Panc1 (cell line): ENCODE results near the gene SMCHD1. TPM values are rescaled to one million over a fixed set of nuclear protein-coding genes. Genes with fewer than 3 reads are reported as not detected.

Experiments
- ATAC-seq: fragments of 200-7000 bp; cut with Tn5 transposase; 2 replicates; pipeline ENCODE4 v1.9.1; 2020; ENCODE audit warnings: mild to moderate bottlenecking, moderate library complexity
- BruUV-seq: library from RNA; stranded (reverse); fragments of 400-500 nt; replicated peaks from 2 replicates; lab custom pipeline; 2021; lab: Mats Ljungman, UMichigan
- CTCF ChIA-PET: fragments of 300-600 bp; sonication (Branson Sonifier 250); formaldehyde crosslinking; loops from one replicate; lab custom pipeline; 2022; ENCODE audit warnings: antibody characterized with exemption; lab: Charles Lee
- POLR2A ChIA-PET: fragments of 300-600 bp; sonication (Branson Sonifier 250); formaldehyde crosslinking; loops from one replicate; lab custom pipeline; 2022; ENCODE audit warnings: antibody characterized with exemption; lab: Charles Lee
- DNase-seq: peaks from one replicate; pipeline ENCODE4 v3.0.0-alpha.2; 2010; ENCODE audit warnings: low read depth, low spot score
- H3K27ac ChIP-seq: 2 replicates; pipeline ENCODE4 v1.5.1; 2011; ENCODE audit warnings: mild to moderate bottlenecking, low read length, inconsistent platforms
- H3K27me3 ChIP-seq: fragments of 200-500 bp; sonication (Bioruptor generic); 2 replicates; pipeline ENCODE4 v1.6.0; 2014; ENCODE audit warnings: low read length, inconsistent platforms; ENCODE audit not compliant: control insufficient read depth, insufficient read depth
- H3K36me3 ChIP-seq: fragments of 200-500 bp; sonication (Bioruptor generic); 2 replicates; pipeline ENCODE4 v1.5.1; 2014; ENCODE audit warnings: inconsistent platforms, mild to moderate bottlenecking, low read length, moderate library complexity; ENCODE audit not compliant: control insufficient read depth, insufficient read depth
- H3K4me1 ChIP-seq: 2 replicates; pipeline ENCODE4 v1.5.1; 2011; ENCODE audit warnings: inconsistent platforms, mild to moderate bottlenecking, low read length, moderate library complexity; ENCODE audit not compliant: control insufficient read depth, insufficient read depth
- H3K4me3 ChIP-seq, 2 experiments: 2 replicates each; pipeline ENCODE4 v1.5.1; 2011 to 2012; ENCODE audit warnings: low read depth in 2 of 2, low read length in 2 of 2, mild to moderate bottlenecking in 2 of 2, inconsistent platforms in 1 of 2, moderate library complexity in 1 of 2
- H3K9me3 ChIP-seq: fragments of 200-500 bp; sonication (Bioruptor generic); 2 replicates; pipeline ENCODE4 v1.5.1; 2014; ENCODE audit warnings: low read depth, mild to moderate bottlenecking, inconsistent platforms, low read length, moderate library complexity; ENCODE audit not compliant: control insufficient read depth, insufficient read depth
- POLR2AphosphoS5 ChIP-seq: IDR thresholded peaks from 2 replicates; pipeline ENCODE4 v1.6.1; 2012; ENCODE audit warnings: mild to moderate bottlenecking, low read depth, low read length, moderate library complexity
- REST ChIP-seq, 2 experiments: IDR thresholded peaks; 2 replicates each; pipeline ENCODE4 v1.6.1; 2011 to 2012; ENCODE audit warnings: low read depth in 2 of 2, control low read depth in 1 of 2, low read length in 1 of 2, mild to moderate bottlenecking in 1 of 2, moderate library complexity in 1 of 2; ENCODE audit not compliant: insufficient read depth in 1 of 2
- SIN3A ChIP-seq: IDR thresholded peaks from 2 replicates; pipeline ENCODE4 v1.6.1; 2012; ENCODE audit warnings: low read depth, mild to moderate bottlenecking, low read length, moderate library complexity, borderline replicate concordance; ENCODE audit not compliant: insufficient read depth
- TCF7L2 ChIP-seq: IDR thresholded peaks from 2 replicates; pipeline ENCODE4 v1.6.1; 2011; ENCODE audit warnings: mild to moderate bottlenecking, low read depth, low read length, inconsistent platforms
- in situ Hi-C: cut with HindIII; loops from 2 replicates; pipeline ENCODE4 v1.10.0; 2016; ENCODE audit warnings: low sequenced_read_pairs, low pct_unique_long_range_greater_than_20kb
- intact Hi-C: fragments of 100-400 bp; cut with micrococcal nuclease; formaldehyde crosslinking; loops from one replicate; pipeline ENCODE4 v1.10.0; 2022; ENCODE audit not compliant: unreplicated experiment
- total RNA-seq: library from RNA; stranded (reverse); gene quantifications from one replicate; pipeline ENCODE4 v1.2.1, GENCODE V29; 2021; ENCODE audit not compliant: unreplicated experiment
- TF ChIP-seq, protein P1 (sequence below): fragments of 450-650 bp; IDR thresholded peaks from 2 replicates; pipeline ENCODE4 v1.5.1; 2017; ENCODE audit warnings: mild to moderate bottlenecking

SMCHD1 gene
- total RNA-seq, 1 experiment from 2014 or later = 40.9 TPM

GRCh38 chr18:2641638-2642037 lies 13.9 kb upstream of the SMCHD1 start:
- Histone ChIP-seq H3K9me3 (no peaks in the 10 kb centered on the region), H3K36me3 (no peaks in the 10 kb centered on the region), H3K27me3 (no peaks in the 10 kb centered on the region), H3K4me3 (no peak overlapping the region), H3K4me1 (no peaks in the 10 kb centered on the region; the same call in 1 of the 2 replicates), H3K27ac (no peak overlapping the region)
- ATAC-seq (no peak), DNase-seq (no peak)
- in situ Hi-C loops = no loop called here
- intact Hi-C loops = no loop called here
- TF ChIP-seq POLR2AphosphoS5 = no peak
- ChIA-PET CTCF (no interaction called here), POLR2A (no interaction called here)
- no TSS peak for BruUV-seq

GRCh38 chr18:2642771-2643170 lies 12.8 kb upstream of the SMCHD1 start:
- H3K4me1 ChIP-seq = no peaks in the 10 kb centered on the region; the same call in 1 of the 2 replicates
- no peaks in the 10 kb centered on the region for H3K9me3 ChIP-seq
- intact Hi-C loops (no loop called here), in situ Hi-C loops (no loop called here)
- no peak for ATAC-seq
- H3K27me3 ChIP-seq = no peaks in the 10 kb centered on the region
- ChIA-PET CTCF (no interaction called here), POLR2A (no interaction called here)
- no peak for DNase-seq
- BruUV-seq = no TSS peak
- TF ChIP-seq REST (IDR thresholded peaks at IDR 0.05; ENCODE audit: insufficient read depth in 1 of 2, low read depth in 2 of 2, low read length in 1 of 2) (no peak), TCF7L2 (no peak), POLR2AphosphoS5 (no peak), SIN3A (no peak)
- TF ChIP-seq, protein P1, sequence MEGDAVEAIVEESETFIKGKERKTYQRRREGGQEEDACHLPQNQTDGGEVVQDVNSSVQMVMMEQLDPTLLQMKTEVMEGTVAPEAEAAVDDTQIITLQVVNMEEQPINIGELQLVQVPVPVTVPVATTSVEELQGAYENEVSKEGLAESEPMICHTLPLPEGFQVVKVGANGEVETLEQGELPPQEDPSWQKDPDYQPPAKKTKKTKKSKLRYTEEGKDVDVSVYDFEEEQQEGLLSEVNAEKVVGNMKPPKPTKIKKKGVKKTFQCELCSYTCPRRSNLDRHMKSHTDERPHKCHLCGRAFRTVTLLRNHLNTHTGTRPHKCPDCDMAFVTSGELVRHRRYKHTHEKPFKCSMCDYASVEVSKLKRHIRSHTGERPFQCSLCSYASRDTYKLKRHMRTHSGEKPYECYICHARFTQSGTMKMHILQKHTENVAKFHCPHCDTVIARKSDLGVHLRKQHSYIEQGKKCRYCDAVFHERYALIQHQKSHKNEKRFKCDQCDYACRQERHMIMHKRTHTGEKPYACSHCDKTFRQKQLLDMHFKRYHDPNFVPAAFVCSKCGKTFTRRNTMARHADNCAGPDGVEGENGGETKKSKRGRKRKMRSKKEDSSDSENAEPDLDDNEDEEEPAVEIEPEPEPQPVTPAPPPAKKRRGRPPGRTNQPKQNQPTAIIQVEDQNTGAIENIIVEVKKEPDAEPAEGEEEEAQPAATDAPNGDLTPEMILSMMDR = no peak
- no peaks in the 10 kb centered on the region for H3K36me3 ChIP-seq
- no peak overlapping the region for H3K27ac ChIP-seq
- no peak overlapping the region for H3K4me3 ChIP-seq

DNA sequence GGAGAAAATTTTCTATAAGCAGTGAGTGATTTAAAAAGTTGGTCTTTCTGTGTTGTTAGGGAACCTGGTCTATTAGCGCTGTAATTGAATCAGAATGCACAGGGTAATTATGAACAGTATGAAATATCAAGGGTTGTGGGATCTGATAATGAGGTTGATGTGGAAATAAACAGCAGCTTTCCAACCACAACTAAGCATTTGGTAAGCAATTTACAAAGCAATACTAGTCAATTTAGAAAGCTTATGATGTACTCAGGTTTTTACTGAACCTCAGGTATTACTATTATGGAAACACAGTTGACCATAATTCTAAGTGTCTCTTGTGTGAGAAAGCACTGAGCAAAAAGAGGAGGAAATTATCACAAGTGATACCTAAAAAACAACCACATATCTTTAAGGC lies 11.0 kb upstream of the SMCHD1 start:
- Histone ChIP-seq H3K9me3 (no peaks in the 10 kb centered on the region), H3K4me1 (no peaks in the 10 kb centered on the region; the same call in 1 of the 2 replicates), H3K27me3 (no peaks in the 10 kb centered on the region), H3K27ac (no peak overlapping the region), H3K4me3 (no peak overlapping the region), H3K36me3 (no peaks in the 10 kb centered on the region)
- intact Hi-C loops (no loop called here), in situ Hi-C loops (no loop called here)
- no TSS peak for BruUV-seq
- DNase-seq (no peak), ATAC-seq (no peak)
- ChIA-PET CTCF (no interaction called here), POLR2A (no interaction called here)
- TF ChIP-seq REST (IDR thresholded peaks at IDR 0.05; ENCODE audit: insufficient read depth in 1 of 2, low read depth in 2 of 2, low read length in 1 of 2) (no peak), SIN3A (no peak), TCF7L2 (no peak), POLR2AphosphoS5 (no peak)
- TF ChIP-seq, protein P1 = no peak
